Measurements from ENCODE around the gene TUBA4A. TPM values are rescaled to one million over a fixed set of nuclear protein-coding genes. Genes with fewer than 3 reads are reported as not detected.

Gene TUBA4A
- total RNA-seq, 2 experiments from 2014 or later, result 183 to 185 TPM

- peaks cover 42% of the 10 kb centered on the region for H3K4me1 Mint-ChIP-seq (ENCODE audit: low read depth)
- H3K27me3 ChIP-seq (ENCODE audit: control insufficient read depth in 1 of 2, insufficient read depth in 2 of 2, low read length in 2 of 2), result no peaks in the 10 kb centered on the region
- CTCF ChIA-PET, result interaction anchor here (1.1 kb wide), 1 partner anchor 71 kb away, joined by 4 read pairs; no protein-coding TSS in a partner anchor
- ATAC-seq (ENCODE audit: poor library complexity), result no peak
- POLR2A ChIA-PET, result interaction anchor here (0.8 kb wide), 1 partner anchor 25 kb away, joined by 3 read pairs; no protein-coding TSS in a partner anchor
- no peak overlapping the region for H3K4me3 ChIP-seq (ENCODE audit: low read length)
- H3K36me3 ChIP-seq (ENCODE audit: insufficient read depth, low read length), result peaks cover 68% of the 10 kb centered on the region
- no peaks in the 10 kb centered on the region for H3K27me3 Mint-ChIP-seq
- H3K9me3 ChIP-seq (ENCODE audit: control insufficient read depth in 1 of 2, insufficient read depth in 1 of 2, low read length in 2 of 2), result no peaks in the 10 kb centered on the region
- H3K27ac ChIP-seq (ENCODE audit: low read depth in 1 of 2, low read length in 2 of 2), result no peak overlapping the region
- H3K4me1 ChIP-seq (ENCODE audit: insufficient read depth, low read length), result peaks cover 28% of the 10 kb centered on the region
- no peak for DNase-seq
- no peak for TF ChIP-seq CTCF (IDR thresholded peaks at IDR 0.05)
- peaks cover 80% of the 10 kb centered on the region for H3K36me3 Mint-ChIP-seq (ENCODE audit: low read depth)
- peak overlapping the region; percentile 56 for H3K4me3 Mint-ChIP-seq
- H3K27ac Mint-ChIP-seq, result peak overlapping the region; percentile 9
- H3K9me3 Mint-ChIP-seq, result no peaks in the 10 kb centered on the region
- intact Hi-C loops (cut with DNase I, micrococcal nuclease), result no loop called here
These were observed 29.7 kb downstream of the TUBA4A start for GRCh38 chr2:219223831-219224610.

GRCh38 chr2:219221957-219222518 lies 31.7 kb downstream of the TUBA4A start:
- no peak overlapping the region for H3K27ac ChIP-seq (ENCODE audit: low read depth in 1 of 2, low read length in 2 of 2)
- DNase-seq (no peak), ATAC-seq (ENCODE audit: poor library complexity) (no peak)
- H3K9me3 ChIP-seq (ENCODE audit: control insufficient read depth in 1 of 2, insufficient read depth in 1 of 2, low read length in 2 of 2), result no peaks in the 10 kb centered on the region
- Mint-ChIP-seq H3K27ac (no peak overlapping the region), H3K27me3 (no peaks in the 10 kb centered on the region), H3K9me3 (no peaks in the 10 kb centered on the region), H3K4me1 (ENCODE audit: low read depth) (peaks cover 37% of the 10 kb centered on the region), H3K36me3 (ENCODE audit: low read depth) (peaks cover 81% of the 10 kb centered on the region), H3K4me3 (no peak overlapping the region)
- TF ChIP-seq CTCF (IDR thresholded peaks at IDR 0.05), result no peak
- ChIA-PET POLR2A (interaction anchor here (1.4 to 6.7 kb wide), 3 partner anchors 7 to 45 kb away, joined by 3 to 63 read pairs (median 49); partner anchors contain the start of genes ANKZF1, ATG9A, CNPPD1 and TUBA4A), CTCF (no interaction called here)
- peaks cover 68% of the 10 kb centered on the region for H3K36me3 ChIP-seq (ENCODE audit: insufficient read depth, low read length)
- H3K27me3 ChIP-seq (ENCODE audit: control insufficient read depth in 1 of 2, insufficient read depth in 2 of 2, low read length in 2 of 2), result no peaks in the 10 kb centered on the region
- intact Hi-C loops (cut with DNase I, micrococcal nuclease), result no loop called here
- peaks cover 26% of the 10 kb centered on the region for H3K4me1 ChIP-seq (ENCODE audit: insufficient read depth, low read length)
- no peak overlapping the region for H3K4me3 ChIP-seq (ENCODE audit: low read length)

- POLR2A ChIA-PET, result interaction anchor here (0.5 to 6.7 kb wide), 4 partner anchors 9 to 813 kb away, joined by 3 to 63 read pairs (median 26); partner anchors contain the start of genes ANKZF1, ATG9A, TUBA4A and TUBA4B
- no peak for TF ChIP-seq CTCF (IDR thresholded peaks at IDR 0.05)
- H3K9me3 ChIP-seq (ENCODE audit: control insufficient read depth in 1 of 2, insufficient read depth in 1 of 2, low read length in 2 of 2), result no peaks in the 10 kb centered on the region
- H3K9me3 Mint-ChIP-seq, result no peaks in the 10 kb centered on the region
- no peak overlapping the region for H3K27ac ChIP-seq (ENCODE audit: low read depth in 1 of 2, low read length in 2 of 2)
- peaks cover 73% of the 10 kb centered on the region for H3K36me3 Mint-ChIP-seq (ENCODE audit: low read depth)
- H3K27ac Mint-ChIP-seq, result peak overlapping the region; percentile 49
- no peaks in the 10 kb centered on the region for H3K27me3 Mint-ChIP-seq
- peaks cover 31% of the 10 kb centered on the region for H3K4me1 Mint-ChIP-seq (ENCODE audit: low read depth)
- intact Hi-C loops (cut with DNase I, micrococcal nuclease), result no loop called here
- no peak for DNase-seq
- peaks cover 26% of the 10 kb centered on the region for H3K4me1 ChIP-seq (ENCODE audit: insufficient read depth, low read length)
- H3K4me3 ChIP-seq (ENCODE audit: low read length), result no peak overlapping the region
- CTCF ChIA-PET, result no interaction called here
- ATAC-seq (ENCODE audit: poor library complexity), result no peak
- H3K36me3 ChIP-seq (ENCODE audit: insufficient read depth, low read length), result peaks cover 61% of the 10 kb centered on the region
- no peak overlapping the region for H3K4me3 Mint-ChIP-seq
- H3K27me3 ChIP-seq (ENCODE audit: control insufficient read depth in 1 of 2, insufficient read depth in 2 of 2, low read length in 2 of 2), result no peaks in the 10 kb centered on the region
These were observed 32.9 kb downstream of the TUBA4A start for GRCh38 chr2:219220652-219221402.
